K562 (cell line): ENCODE measurements around the gene PIK3CG. TPM values are rescaled to one million over a fixed set of nuclear protein-coding genes. Genes with fewer than 3 reads are reported as not detected.

Experiments
- ARID1B ChIP-seq: fragments of 450-650 bp; IDR thresholded peaks from 2 replicates; pipeline ENCODE4 v1.6.1; 2016; ENCODE audit warnings: antibody characterized with exemption, mild to moderate bottlenecking, inconsistent platforms
- BRD9 ChIP-seq: fragments of 450-650 bp; IDR thresholded peaks from 2 replicates; pipeline ENCODE4 v1.6.1; 2018; ENCODE audit warnings: low read depth; ENCODE audit not compliant: partially characterized antibody
- CCNT2 ChIP-seq: IDR thresholded peaks from 2 replicates; pipeline ENCODE4 v1.6.1; 2011; ENCODE audit warnings: borderline replicate concordance, low read depth, mild to moderate bottlenecking, moderate library complexity, mixed read lengths, low read length; ENCODE audit not compliant: insufficient read length; ENCODE audit errors: extremely low read depth
- CHAMP1 ChIP-seq: fragments of 450-650 bp; IDR thresholded peaks from 2 replicates; pipeline ENCODE4 v1.6.1; 2016; ENCODE audit warnings: mild to moderate bottlenecking
- CXXC5 ChIP-seq: fragments of 250-450 bp; sonication (Bioruptor Pico); IDR thresholded peaks from 2 replicates; pipeline ENCODE4 v1.8.0; 2022; ENCODE audit warnings: inconsistent platforms, mild to moderate bottlenecking, moderate library complexity
- FIP1L1 ChIP-seq: fragments of 200-400 bp; formaldehyde crosslinking; IDR thresholded peaks from 2 replicates; pipeline ENCODE4 v1.6.1; 2018; ENCODE audit warnings: mild to moderate bottlenecking, low read depth, low read length; ENCODE audit not compliant: poor library complexity, severe bottlenecking
- HDAC2 ChIP-seq: fragments of 450-650 bp; IDR thresholded peaks from 2 replicates; pipeline ENCODE4 v1.6.1; 2016; ENCODE audit warnings: mild to moderate bottlenecking
- KHSRP ChIP-seq: fragments of 450-650 bp; IDR thresholded peaks from 2 replicates; pipeline ENCODE4 v1.6.1; 2017
- MECOM ChIP-seq: fragments of 250-450 bp; sonication (Bioruptor Pico); IDR thresholded peaks from 2 replicates; pipeline ENCODE4 v1.8.0; 2022; ENCODE audit warnings: inconsistent platforms
- MTA2 ChIP-seq: fragments of 450-650 bp; IDR thresholded peaks from 2 replicates; pipeline ENCODE4 v1.6.1; 2016; ENCODE audit warnings: low read depth
- MYC ChIP-seq, 2 experiments: fragments of 250-450 bp in 1 of 2; sonication (Bioruptor Pico) in 1 of 2; IDR thresholded peaks; 2 replicates each; pipeline versions ENCODE4 v1.5.1 to v1.6.1; 2012 to 2021; ENCODE audit warnings: low read depth in 2 of 2, borderline replicate concordance in 1 of 2, improper control_type of control experiment in 1 of 2, low read length in 1 of 2, mild to moderate bottlenecking in 1 of 2, moderate library complexity in 1 of 2
- PCBP1 ChIP-seq: fragments of 200-400 bp; formaldehyde crosslinking; IDR thresholded peaks from 2 replicates; pipeline ENCODE4 v1.6.1; 2018; ENCODE audit warnings: mild to moderate bottlenecking, low read depth, low read length; ENCODE audit not compliant: poor library complexity, severe bottlenecking
- RBBP5 ChIP-seq: fragments of 200-600 bp; sonication (generic); IDR thresholded peaks from 2 replicates; pipeline ENCODE4 v1.6.1; 2012; ENCODE audit warnings: borderline replicate concordance, mild to moderate bottlenecking, low read length, control low read depth, inconsistent platforms; ENCODE audit not compliant: insufficient read depth, poor library complexity, severe bottlenecking
- ZBTB7A ChIP-seq: IDR thresholded peaks from 2 replicates; pipeline ENCODE4 v1.6.1; 2011; ENCODE audit warnings: low read depth, mild to moderate bottlenecking, low read length, moderate library complexity, borderline replicate concordance; ENCODE audit not compliant: control insufficient read depth
- ZFPM2 ChIP-seq: fragments of 250-450 bp; sonication (Bioruptor Pico); IDR thresholded peaks from 2 replicates; pipeline ENCODE4 v1.5.1; 2022; ENCODE audit warnings: mild to moderate bottlenecking
- polyA plus RNA-seq, 8 experiments: library from polyadenylated mRNA; depleted of rRNA in 4 of 8; stranded (reverse) in 5 of 8; unstranded in 3 of 8; fragments of >200 nt; fragmentation: Nextera tagmentation in 2 of 8; fragmentation: Illumina TruSeq in 1 of 8; extraction: Ambion mirVana in 2 of 8; extraction: Trizol in 1 of 8; gene quantifications; 2 replicates each; pipeline versions ENCODE4 v1.2.1 to v1.2.3, GENCODE V29; 2011 to 2014; ENCODE audit warnings: inconsistent platforms in 1 of 8, missing spikeins in 1 of 8
- total RNA-seq, 7 experiments: library from RNA; depleted of rRNA in 6 of 7; stranded (reverse); fragments of >200 nt in 6 of 7; fragmentation: Illumina TruSeq in 2 of 7; extraction: Trizol in 2 of 7; gene quantifications; 2 replicates each; pipeline versions ENCODE4 v1.2.1 to v1.2.3, GENCODE V29; 2011 to 2021; ENCODE audit warnings: low replicate concordance in 1 of 7
- TF ChIP-seq, protein P1 (sequence below), 2 experiments: IDR thresholded peaks in 1 of 2; conservative IDR thresholded peaks in 1 of 2; 2 replicates each; pipeline ENCODE4 v1.6.1; 2016; ENCODE audit warnings: low read depth in 2 of 2, mild to moderate bottlenecking in 1 of 2, missing compliant biosample characterization in 1 of 2, missing genetic modification characterization in 1 of 2, moderate library complexity in 1 of 2
- TF ChIP-seq, protein P2 (sequence below): fragments of 200-800 bp; sonication (Bioruptor generic); IDR thresholded peaks from 2 replicates; pipeline ENCODE4 v1.6.1; 2017; ENCODE audit warnings: missing genetic modification characterization, missing compliant biosample characterization
- TF ChIP-seq, protein P3 (sequence below): fragments of 450-650 bp; IDR thresholded peaks from 2 replicates; pipeline ENCODE4 v1.6.1; 2016; ENCODE audit warnings: borderline replicate concordance

PIK3CG gene
- total and polyA plus RNA-seq, 9 of the 15 experiments (the other 6 are each of a cell fraction or from before 2014, with no cell fraction given) = 5.3 to 42.5 (median 29.0) TPM

GRCh38 chr7:106952658-106953231 lies 87.7 kb downstream of the PIK3CG start (continued):
- TF ChIP-seq, protein P1, sequence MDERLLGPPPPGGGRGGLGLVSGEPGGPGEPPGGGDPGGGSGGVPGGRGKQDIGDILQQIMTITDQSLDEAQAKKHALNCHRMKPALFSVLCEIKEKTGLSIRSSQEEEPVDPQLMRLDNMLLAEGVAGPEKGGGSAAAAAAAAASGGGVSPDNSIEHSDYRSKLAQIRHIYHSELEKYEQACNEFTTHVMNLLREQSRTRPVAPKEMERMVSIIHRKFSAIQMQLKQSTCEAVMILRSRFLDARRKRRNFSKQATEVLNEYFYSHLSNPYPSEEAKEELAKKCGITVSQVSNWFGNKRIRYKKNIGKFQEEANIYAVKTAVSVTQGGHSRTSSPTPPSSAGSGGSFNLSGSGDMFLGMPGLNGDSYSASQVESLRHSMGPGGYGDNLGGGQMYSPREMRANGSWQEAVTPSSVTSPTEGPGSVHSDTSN (CRISPR knock-in tag; IDR thresholded peaks at IDR 0.05; ENCODE audit: low read depth) = no peak
- TF ChIP-seq, protein P1 (tag; conservative IDR thresholded peaks at IDR 0.05; ENCODE audit: low read depth) = peak; percentile 72
- TF ChIP-seq, protein P2, sequence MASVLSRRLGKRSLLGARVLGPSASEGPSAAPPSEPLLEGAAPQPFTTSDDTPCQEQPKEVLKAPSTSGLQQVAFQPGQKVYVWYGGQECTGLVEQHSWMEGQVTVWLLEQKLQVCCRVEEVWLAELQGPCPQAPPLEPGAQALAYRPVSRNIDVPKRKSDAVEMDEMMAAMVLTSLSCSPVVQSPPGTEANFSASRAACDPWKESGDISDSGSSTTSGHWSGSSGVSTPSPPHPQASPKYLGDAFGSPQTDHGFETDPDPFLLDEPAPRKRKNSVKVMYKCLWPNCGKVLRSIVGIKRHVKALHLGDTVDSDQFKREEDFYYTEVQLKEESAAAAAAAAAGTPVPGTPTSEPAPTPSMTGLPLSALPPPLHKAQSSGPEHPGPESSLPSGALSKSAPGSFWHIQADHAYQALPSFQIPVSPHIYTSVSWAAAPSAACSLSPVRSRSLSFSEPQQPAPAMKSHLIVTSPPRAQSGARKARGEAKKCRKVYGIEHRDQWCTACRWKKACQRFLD (CRISPR knock-in tag) = peak; percentile 85; the same call in 1 of the 2 replicates
- TF ChIP-seq FIP1L1 (no peak), PCBP1 (no peak), MYC (IDR thresholded peaks at IDR 0.05; ENCODE audit: low read depth, low read length) (peak; percentile 58), MYC (CRISPR knock-in tag; IDR thresholded peaks at IDR 0.05; ENCODE audit: borderline replicate concordance, low read depth) (no peak), HDAC2 (peak; percentile 85), CXXC5 (peak; percentile 52), ZFPM2 (no peak), MTA2 (peak; percentile 65), CHAMP1 (no peak), CCNT2 (peak; percentile 60), RBBP5 (peak; percentile 14), ZBTB7A (no peak), ARID1B (peak; percentile 90), KHSRP (no peak), MECOM (CRISPR knock-in tag) (peak; percentile 87), BRD9 (peak; percentile 55)
- TF ChIP-seq, protein P3, sequence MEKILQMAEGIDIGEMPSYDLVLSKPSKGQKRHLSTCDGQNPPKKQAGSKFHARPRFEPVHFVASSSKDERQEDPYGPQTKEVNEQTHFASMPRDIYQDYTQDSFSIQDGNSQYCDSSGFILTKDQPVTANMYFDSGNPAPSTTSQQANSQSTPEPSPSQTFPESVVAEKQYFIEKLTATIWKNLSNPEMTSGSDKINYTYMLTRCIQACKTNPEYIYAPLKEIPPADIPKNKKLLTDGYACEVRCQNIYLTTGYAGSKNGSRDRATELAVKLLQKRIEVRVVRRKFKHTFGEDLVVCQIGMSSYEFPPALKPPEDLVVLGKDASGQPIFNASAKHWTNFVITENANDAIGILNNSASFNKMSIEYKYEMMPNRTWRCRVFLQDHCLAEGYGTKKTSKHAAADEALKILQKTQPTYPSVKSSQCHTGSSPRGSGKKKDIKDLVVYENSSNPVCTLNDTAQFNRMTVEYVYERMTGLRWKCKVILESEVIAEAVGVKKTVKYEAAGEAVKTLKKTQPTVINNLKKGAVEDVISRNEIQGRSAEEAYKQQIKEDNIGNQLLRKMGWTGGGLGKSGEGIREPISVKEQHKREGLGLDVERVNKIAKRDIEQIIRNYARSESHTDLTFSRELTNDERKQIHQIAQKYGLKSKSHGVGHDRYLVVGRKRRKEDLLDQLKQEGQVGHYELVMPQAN = peak; percentile 56; the same call in 1 of the 2 replicates
